Measurements from ENCODE around the gene MXI1.

Gene MXI1

DNA sequence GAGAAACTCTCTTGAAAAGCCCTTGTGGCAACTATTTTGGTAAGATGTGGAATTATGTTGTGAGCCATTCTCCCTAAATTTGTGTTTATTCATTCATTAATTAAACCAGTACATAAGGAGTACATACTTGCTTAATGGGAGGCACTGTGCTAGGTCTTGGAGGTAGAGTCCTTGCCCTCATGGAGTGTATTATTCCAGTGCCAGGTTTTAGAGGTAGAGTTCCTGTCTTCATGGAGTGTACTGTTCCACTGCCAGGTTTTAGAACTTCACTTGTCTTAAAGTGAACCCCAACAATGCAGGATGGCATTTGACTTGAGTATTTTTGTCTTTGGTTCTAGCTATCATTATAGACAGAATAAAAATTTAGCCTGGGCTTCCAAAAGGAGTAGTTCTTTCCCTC, 8.8 kb downstream of the MXI1 start:
- DNase-seq = no peak

DNA sequence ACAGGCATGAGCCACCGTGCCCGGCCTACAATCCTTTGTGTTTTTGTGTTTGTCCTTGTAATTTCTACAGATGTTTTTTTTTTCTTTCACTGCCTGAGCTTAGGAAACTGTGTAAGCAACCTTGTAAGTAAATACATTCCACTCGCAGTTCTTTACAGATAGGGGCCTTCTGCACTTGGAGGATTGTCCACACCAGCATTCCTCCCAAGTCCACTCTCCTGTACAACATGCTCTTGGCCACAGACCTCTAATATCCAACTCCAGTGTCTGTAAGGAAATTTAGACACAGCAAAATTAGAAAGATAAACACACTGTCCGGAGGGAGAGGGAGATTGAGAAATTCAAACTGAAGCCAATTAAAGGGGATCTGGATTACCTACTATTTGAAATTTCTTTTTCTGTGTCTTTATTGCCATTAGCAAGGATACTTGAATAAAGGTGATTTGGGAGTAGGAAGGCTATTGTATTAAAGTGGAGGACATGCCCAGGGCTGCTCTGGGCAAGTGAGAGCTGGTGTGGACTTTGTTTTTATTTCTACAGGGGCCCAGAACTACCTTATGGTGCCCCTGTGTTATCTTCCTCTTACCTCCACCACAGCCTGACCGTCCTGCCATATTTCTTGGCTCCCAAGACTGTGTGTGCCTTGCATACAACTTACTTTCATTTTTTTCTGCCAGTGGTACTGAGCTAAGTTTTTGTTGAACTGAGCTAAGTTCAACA, 9.7 kb downstream of the MXI1 start:
- DNase-seq = no peak

DNA sequence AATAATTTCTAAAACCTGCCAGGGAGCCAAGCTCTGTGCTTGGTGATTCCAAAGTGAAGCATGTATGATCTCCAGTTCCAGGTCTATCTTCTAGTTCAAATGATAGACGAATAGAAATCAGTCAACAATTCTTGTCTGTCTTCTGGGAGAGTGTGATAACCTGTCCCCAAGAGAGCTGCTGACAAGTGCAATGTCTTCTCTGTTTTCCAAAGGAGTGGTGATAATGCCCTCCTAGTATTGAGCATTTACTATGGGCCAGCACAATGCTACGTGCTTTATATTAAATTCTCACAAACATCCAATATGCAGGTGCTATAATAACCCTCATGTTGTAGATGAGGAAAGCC, 10.2 kb downstream of the MXI1 start:
- DNase-seq = no peak

DNA sequence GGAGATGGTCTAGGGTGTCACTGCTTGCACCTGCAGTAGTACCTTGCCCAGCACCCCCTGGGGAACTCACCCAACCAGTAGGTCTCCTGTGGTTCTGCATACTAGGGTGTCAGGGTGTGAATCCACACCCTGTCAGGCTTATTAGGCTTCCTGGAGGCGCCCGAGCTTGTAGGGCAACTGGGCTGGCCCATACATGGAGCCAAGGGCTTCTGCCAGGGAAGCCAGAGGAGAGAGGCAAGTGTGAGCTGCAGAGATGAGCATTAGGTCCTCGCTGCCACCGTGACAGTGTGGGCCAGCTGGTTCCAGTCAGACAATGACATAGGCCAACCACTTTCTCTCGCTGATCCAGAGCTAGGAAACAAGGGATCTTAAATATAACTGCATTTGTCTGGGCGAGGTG, 11.2 kb downstream of the MXI1 start:
- no peak for DNase-seq

DNA sequence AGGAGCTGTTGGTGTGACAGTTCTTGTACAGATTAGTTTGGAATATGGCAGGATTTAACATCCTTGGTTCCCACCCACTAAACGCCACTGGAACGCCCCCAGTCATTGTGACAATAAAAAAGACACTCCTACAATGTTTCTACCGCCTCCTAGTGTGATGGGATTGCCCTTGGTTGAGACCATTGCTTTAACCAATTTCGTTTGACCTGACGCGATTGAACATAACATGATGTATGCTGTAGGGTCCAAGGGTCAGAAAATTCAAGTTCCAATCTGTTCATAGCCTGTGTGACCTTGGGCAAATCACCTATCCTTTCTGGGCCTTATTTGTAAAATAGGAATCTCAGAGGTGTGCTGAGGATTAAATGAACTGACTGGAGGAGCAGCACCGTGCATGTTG, 12.5 kb downstream of the MXI1 start:
- no peak for DNase-seq

DNA sequence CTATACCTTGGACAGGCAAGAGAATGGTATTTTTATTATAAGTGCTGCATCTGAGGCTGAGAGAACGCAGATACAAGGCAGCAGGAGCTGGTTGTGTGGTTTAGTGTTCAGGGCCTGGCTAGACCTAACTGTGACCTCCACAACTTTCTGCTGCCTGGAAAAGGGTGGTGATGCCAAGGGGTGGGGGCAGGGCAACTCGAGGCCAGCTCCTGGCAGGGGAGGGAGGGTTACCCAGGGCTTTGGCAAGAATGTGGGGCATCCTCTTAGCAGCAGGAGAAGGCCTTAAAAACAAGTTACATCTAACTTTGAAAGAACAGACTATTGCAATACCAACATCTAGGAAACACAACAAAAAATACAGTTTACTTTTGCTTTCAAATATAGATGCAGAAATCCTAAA, 13.0 kb downstream of the MXI1 start:
- DNase-seq = no peak

DNA sequence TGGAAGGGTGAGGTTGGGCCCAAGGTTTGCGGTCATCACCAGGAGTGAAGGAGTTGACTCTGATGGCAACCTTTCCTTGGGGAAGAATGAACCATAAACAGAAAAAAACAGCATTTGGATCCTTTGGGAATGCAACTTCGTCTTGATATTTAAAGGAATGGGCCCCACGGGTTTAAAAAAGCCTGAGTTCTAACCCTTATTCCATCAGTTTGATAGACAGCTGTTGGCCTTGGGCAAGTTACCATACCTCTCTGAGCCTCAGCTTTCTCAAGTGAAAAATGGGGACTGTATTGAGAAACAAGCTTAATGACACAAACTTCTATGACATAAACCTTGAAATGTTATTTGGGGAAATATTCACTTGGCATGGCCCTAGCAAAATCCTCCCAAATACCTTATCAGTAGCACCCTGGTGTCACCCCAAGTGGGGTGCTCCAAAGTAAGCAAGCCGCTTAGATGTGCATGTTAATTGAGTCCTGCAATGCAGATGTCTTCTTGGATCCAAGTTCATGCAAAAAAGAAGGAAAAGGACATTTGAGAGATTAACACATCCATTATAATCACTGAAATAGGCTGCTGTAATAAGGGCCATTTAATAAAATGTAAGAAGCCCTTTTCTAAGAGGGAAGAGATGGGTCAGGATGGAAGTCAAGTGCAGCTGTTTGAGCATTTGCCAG, 13.8 kb downstream of the MXI1 start:
- no peak for DNase-seq

DNA sequence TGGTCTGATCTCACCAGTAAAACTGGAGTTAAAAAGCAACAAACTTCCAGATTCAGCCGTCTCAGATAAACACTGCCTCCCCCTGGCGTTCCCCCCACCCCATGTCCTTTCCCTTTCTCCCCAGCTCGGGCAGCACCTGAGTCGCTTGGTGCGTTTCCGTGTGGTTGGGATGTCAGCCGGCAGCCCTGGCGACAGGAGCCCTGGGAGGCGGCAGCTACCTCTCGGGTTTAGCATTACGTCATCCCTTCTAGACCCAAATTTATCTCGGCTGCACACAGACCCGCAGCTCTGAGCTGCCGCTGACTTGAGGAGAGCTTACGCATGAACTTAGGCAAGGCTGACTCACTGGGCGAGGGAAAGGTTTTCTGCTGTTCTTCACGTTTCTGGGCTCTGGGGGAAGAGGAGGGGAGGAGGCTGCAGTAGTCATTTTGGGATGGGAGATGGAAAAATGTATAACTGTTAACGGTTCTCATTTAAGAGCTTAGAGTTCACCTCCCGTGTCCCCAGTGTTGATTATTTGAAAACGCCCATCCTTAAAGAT, 14.4 kb downstream of the MXI1 start:
- DNase-seq = peak; percentile 80

DNA sequence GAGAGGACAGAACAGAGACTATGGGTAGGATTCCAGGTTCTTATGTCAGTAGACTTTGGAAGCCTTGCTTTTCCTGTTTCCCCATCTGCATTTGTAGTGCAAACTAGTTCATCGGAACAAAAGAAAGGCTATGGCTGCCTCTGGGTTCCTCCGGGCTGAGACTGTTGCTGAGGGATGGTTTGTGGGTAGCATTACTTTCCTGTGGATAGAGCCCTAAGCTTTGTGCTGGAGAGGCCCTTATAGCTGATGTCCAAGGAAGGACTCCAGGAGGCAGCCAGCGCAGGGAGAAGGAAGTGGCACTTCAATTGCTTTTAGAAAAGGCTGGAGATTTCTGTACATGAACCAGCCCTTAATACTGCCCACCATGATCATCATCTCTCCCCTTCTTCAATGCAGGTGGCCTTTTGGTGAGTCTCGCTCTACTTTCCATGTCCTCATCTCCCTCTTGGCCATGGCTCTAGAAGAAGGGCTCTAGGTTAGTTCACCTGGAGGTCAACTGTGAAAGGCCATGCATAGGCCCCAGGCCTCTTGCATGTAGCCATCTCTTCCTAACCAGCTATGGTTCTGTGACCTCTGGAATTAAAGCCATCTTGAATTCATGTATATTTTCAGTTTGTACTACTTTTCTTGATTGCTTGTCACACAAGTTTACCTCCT, 15.4 kb downstream of the MXI1 start:
- no peak for DNase-seq

DNA sequence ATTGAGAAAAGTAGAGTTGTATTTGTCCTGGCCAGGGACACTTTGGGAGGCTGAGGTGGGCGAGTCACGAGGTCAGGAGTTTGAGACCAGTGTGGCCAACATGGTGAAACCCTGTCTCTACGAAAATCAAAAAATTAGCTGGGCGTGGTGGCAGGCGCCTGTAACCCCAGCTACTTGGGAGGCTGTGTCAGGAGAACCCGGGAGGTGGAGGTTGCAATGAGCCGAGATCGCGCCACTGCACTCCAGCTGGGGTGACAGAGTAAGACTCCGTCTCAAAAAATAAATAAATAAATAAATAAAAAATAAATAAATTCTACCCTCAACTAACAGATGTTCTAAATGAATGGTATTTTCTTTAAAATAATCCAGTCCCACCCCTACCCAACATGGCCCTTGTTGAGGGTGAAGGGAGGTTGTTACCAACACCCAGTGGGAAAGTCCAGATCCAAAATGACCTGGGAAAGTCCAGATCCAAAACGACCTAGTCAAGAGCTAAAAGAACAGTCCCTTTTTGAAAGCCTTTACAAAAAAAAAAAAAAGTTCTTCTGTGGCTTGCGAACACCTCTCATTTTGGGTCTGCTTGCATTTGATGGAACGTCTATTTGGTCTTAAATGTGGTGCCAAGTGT, 16.0 kb downstream of the MXI1 start:
- DNase-seq = no peak

DNA sequence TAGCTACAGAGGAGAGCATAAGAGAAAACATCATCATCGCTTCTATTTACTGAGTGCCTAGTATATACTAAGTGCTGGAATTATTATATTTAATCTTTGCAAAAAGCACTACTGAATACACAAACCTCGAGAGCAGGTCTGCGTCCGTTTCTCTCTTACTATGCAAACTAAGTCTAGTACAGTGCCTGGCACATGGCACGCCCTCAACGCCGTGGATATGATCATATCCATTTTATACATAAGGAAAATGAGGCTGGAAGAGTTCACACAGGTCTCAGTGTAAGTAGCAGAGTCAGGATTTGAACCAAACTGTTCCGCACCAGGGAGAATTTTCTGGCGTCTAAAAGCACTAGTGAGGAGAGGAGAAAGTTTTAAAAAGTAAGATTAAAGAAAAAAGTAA, 17.6 kb downstream of the MXI1 start:
- no peak for DNase-seq

DNA sequence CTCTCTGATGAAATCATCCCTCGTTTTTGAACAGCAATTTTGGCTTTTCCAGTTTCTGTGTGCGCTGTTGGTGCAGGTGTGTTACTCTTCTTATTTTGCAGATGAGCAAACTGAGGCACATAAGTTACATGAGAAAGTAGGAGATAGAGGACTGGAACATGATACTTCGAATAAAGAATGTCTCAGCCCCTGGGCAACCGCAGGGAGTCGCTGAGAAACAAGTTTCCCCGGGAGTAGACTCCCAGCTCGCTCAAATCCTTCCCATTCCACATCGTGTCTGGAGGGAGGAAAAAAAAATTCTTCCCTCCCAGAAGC, 18.0 kb downstream of the MXI1 start:
- no peak for DNase-seq

DNA sequence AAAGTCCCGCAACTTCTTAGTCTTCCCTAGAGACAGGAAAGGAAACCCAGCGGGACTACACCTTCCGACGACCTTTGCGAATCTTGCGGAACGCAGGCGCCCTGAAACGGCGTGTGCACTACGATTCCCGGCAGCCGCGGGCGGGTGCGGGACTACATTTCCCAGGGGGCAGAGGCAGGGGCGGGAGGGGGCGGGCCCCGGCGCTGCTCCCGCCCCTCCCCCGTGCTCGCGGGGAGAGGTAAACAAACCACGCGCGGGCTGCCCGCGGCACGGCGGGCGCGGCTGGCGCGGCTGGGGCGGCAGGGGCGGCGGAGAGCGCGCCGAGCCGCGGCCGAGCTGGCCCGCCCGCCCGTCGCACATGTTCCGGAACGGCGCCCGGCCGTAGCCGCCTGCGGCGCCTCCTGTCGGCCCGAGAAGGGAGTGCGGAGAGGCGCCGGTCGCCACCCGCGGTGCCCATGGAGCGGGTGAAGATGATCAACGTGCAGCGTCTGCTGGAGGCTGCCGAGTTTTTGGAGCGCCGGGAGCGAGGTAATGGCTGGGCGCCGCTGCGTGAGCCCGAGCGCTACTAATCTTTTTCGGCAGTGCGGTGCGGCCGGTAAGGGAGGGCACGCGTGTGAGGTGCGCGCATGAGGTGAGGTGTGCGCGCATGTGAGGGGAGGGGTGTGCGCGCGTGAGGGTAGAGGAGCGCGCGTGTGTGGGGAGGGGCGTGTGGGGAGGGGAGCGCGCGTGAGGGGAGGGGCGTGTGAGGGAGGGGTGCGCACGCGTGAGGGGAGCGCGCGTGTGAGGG, 18.5 kb downstream of the MXI1 start:
- DNase-seq = peak; percentile 92

DNA sequence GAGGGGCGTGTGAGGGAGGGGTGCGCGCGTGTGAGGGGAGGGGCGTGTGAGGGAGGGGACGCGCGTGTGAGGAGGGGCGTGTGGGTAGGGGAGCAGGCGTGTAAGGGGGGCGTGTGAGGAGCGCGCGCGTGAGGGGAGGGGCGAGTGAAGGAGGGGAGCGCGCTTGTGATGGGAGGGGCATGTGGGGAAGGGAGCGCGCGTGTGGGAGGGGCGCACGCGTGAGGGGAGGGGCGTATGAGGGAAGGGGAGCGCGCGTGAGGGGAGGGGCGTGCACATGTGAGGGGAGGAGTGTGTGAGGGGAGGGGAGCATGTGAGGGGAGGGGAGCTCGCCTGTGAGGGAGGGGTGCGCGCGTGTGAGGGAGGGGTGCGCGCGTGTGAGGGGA, 19.1 kb downstream of the MXI1 start:
- peak; percentile 90 for DNase-seq

DNA sequence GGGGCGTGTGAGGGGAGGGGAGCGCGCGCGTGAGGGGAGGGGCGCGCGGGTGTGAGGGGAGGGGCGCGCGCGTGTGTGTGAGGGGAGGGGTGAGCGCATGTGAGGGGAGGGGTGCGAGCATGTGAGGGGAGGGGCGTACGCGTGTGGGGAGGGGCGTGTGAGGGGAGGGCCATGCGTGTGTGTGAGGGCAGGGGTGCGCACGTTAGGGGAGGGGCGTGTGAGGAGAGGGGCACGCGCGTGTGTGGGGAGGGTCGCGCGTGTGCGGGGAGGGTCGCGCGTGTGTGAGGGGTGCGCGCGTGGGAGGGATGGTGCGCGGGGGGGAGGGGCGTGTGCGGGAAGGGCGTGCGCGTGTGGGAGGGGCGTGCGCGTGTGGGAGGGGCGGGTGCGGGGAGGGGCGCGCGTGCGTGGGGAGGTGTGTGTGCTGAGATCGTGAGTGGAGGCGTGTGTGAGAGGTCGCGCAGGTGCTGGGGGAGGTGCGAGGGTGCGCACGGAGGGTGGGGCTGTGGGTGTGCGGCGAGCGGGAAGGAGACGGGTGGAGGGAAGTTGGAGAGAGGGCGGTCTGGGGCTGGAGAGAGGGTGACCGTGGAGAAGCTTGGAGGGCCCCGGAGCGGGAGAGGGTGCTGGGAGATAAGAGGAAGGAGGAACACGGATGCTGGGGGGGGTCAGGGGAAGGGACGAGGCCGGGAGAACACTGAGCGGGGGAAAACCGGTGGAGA, 19.7 kb downstream of the MXI1 start:
- peak; percentile 85 for DNase-seq

DNA sequence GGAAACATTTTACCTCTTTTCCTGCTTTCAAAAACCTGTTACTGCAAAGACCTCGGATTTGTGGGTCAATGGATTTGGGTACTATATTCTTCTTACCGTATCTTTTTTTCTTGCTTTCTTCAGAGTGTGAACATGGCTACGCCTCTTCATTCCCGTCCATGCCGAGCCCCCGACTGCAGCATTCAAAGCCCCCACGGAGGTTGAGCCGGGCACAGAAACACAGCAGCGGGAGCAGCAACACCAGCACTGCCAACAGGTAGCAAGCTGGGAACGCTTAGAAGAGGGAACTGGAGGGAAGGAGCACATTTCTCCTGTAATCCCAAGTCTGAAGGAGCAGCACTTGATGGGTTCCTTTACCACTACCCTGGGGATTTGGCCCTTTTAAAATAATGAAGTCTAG, 20.7 kb downstream of the MXI1 start:
- DNase-seq = no peak

DNA sequence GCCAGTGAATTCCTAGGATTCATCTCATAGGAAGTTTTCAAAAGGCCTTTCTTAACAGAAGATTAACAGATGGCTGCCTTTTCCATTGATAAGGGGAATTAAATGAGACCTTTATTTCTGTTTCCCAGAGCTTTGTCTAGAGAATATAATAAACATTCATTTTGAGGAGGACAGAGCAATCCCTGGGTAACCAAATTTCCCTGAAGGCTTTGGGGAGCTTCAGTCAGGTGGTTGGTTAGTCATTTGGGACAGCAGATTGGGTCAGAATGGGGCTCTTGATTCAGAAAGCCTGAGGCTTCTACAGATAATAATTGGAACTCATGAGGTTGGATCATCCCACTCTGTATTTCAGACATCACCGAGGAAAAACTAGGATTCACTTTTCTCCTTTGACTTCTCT, 21.8 kb downstream of the MXI1 start:
- DNase-seq = no peak

DNA sequence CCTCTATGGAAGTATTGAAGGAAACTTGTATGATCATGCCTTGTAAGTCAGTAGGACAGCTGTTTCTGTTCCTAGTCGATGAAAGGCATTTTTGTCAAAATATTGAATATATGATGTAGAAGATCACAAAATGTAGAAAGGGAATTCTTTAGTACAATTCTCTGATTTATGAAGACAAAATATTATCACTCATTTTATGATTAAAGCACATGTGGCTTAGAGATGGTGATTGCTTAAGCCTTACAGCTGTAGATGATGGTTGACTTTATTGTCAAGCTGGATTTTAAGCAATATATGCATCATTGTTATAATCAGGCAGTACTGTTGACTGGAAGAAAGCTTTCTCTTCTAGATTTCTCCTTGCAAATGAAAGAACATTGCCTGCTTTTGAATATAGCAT, 26.4 kb downstream of the MXI1 start:
- DNase-seq = no peak

DNA sequence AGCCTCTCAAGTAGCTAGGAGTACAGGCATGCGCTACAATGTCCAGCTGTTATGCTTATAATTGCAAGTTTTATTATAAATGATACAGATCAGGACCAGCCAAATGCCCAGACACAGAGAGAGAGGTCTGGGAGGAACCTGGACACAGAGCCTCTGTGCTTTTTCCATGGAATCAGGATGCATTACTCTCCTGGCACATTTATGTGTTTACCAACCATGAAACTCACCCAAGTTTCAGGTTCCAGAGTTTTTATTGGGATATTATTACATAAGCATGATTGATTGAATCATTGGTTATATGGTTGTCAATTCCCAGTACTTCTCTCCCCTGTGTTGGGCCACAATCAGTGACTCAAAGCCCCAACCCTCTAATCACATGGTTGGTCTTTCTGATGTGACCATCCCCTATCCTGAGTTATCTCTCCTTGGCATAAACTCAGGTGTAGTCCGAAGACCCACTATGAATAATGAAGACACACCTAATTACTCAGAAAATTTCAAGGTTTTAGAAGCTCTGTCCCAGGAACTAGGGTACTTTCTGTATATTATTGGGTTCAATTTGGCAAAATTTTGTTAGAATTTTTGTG, 30.6 kb downstream of the MXI1 start:
- no peak for DNase-seq

DNA sequence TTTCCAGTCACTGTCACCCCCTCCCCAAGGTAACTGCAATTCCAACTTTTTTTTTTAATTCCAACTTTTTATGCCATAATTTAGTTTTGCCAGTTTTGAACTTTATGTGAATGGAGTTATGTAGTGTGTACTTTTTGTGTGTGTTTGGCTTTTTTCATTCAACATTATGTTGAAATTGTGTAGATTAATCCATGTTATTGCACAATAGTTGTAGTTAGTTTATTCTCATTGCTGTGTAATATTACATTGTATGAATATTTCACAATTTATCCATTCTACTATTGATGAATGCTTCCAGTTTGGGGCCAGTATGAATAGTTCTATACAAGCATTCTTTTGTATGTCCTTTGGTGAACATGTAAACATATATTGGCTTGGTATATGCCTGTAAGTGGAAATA, 32.5 kb downstream of the MXI1 start:
- DNase-seq = no peak

DNA sequence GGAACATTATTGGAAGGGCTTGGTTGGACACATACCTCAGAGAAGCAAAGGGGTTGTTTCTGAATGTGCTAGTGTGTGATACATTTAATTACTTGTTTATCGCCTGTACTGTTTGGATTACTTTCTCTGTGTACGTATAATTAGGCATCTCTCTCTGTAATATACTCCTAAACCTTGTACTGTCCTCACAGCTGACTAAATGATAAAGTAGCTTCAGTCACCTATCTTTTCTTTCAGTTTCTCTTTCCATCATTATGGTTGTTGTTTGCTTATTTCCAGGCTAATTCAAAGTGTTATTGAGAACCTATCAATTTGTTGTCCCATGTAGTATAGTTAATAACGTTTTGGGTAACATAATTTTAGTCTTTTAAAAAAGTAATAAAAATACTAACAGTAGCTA, 34.0 kb downstream of the MXI1 start:
- no peak for DNase-seq

DNA sequence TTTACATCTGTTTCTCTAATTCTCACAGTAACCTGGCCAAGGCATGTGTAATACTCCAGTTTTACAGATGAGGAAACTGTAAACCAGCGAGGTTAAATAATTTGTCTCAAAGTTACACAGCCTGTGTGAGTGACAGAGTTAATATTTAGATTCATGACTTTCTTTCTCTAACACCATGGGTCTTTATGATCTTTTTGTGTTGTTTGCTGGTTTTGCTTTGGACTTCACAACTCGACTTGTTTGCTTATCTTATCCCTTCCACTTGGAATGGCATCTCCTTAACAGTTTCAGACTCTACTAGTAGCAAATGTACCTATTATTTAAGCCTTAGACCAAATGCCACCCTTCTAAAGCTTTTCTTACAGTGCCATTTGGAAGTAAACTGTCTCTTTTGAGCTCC, 34.4 kb downstream of the MXI1 start:
- DNase-seq = no peak

Measured in activated CD8-positive, alpha-beta memory T cell treated with anti-CD3 and anti-CD28 coated beads for 24 hours (primary cell).